Amniotic stem cell (primary cell): ENCODE data around the gene RMND5B.
"Not testable (repeated sequence)": the region's sequence is repeated elsewhere in the genome, so short reads cannot be mapped to it uniquely, and the experiment has no call there.

Experiments used
- DNase-seq: peaks from one replicate; lab custom pipeline; 2025; lab: John Stamatoyannopoulos, UW

RMND5B gene

DNA sequence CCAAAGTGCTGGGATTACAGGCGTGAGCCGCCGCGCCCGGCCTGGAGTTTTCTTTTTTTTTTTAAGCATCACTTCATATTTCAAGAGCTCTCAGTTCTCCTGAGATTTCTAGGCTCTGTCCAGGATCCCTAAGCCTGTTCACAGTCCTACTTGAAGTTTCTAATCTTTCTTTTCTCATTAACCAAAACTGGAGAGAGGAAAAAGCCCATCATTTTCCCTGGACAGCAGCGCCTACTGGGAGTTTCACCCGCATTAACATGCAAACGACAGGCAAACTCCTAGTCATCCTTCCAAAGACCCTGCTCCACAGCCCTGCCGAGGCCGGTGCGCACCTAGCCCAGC is 609 bp upstream of the RMND5B start:
- not testable (repeated sequence) for DNase-seq

DNA sequence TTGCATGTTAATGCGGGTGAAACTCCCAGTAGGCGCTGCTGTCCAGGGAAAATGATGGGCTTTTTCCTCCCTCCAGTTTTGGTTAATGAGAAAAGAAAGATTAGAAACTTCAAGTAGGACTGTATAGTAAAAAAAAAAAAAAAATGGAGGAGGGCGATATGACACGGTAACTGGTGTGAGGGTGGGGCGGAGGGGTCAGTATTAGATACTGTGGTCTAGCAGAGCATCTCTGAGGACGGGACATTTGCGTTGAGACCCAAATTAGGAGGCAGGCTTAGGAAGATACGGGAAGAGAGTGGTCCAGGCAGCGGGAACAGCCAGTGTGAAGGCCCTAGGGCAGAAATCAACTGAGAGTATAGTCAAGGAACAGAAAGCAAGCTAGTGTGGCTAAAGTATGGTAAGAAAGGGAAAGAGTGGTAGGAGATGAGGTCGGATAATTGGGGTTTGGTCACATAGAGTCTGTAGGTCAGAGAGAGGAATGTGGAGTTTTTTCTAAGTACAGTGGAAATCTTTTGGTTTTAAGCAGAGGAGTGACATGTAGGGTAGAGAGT is 707 bp downstream of the RMND5B start:
- no peak for DNase-seq

DNA sequence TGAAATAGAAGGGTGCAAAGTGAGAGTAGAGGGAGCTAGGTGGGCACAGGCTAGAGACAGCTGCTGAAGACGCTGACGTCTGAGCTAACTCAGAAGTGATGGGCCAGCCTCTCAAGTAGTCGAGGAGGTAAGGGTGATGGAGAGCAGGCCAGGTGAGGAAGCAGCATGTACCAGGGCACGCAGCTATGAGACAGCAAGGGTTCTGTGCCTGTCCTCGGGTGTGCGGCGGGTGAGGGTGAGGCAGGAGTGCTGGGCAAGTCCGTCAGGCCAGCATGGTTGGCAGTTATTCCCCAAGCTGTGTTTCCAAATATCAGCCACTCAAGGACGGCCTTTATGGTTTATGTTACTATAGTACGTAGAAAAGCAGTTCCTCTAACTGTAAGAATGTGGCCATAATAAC is 6.2 kb downstream of the RMND5B start:
- no peak for DNase-seq

DNA sequence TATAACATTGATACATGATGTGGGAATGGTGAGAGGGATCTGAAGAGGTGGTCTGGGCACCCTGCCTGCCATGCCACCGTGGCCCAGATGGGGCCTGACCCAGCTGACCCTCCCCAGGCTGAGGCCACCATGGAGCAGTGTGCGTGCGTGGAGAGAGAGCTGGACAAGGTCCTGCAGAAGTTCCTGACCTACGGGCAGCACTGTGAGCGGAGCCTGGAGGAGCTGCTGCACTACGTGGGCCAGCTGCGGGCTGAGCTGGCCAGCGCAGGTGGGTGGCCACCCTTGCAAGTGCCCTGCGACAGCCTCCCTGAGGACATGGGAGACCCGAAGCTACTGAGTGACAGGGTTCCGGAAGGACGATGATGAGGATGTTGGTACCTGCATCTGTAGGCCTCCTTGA is 7.2 kb downstream of the RMND5B start:
- no peak for DNase-seq

DNA sequence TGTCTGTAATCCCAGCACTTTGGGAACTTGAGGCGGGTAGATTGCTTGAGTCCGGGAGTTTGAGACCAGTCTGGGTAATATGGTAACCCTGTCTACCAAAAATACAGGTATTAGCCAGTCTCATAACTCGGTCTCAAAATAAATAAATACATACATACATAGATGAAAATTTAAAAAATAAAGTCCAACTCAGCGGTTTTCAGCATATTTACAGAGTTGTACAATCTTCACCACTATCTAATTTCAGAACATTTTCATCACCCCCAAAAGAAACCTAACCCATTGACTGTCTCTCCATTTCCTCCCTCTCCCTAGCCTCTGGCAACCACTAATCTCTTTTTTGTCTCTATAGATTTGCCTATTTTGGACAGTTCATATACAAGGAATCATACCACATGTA is 10.7 kb downstream of the RMND5B start:
- DNase-seq: no peak

DNA sequence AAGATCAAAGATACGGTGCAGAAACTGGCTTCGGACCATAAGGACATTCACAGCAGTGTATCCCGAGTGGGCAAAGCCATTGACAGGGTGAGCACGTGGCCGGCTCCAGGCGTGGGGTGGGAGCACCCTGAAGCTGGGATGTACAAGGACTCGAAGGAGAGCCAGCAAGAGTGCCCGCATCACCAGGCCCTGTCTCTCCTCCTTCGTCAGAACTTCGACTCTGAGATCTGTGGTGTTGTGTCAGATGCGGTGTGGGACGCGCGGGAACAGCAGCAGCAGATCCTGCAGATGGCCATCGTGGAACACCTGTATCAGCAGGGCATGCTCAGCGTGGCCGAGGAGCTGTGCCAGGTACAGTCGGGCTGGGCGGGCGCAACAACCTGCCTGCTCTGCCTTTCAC is 11.8 kb downstream of the RMND5B start:
- DNase-seq: no peak

DNA sequence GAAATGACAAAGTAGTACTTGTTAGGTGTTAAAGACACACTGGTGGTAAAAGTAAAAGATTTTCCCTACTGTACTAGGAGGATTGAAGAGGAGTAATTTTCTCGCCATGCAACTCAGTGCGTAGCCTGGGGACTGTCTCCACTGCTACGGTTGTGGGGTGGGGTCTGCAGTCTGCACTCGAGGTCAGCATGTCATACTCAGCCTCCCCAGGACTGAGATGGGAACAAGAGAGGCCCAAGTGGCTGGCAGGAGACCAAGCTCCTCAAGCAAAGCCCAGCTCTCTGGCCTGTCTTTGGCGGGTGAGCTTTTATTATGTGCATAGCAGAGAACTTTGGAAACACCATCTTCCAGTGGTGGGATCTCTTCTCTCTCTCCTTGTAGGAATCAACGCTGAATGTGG is 12.4 kb downstream of the RMND5B start:
- DNase-seq: no peak

DNA sequence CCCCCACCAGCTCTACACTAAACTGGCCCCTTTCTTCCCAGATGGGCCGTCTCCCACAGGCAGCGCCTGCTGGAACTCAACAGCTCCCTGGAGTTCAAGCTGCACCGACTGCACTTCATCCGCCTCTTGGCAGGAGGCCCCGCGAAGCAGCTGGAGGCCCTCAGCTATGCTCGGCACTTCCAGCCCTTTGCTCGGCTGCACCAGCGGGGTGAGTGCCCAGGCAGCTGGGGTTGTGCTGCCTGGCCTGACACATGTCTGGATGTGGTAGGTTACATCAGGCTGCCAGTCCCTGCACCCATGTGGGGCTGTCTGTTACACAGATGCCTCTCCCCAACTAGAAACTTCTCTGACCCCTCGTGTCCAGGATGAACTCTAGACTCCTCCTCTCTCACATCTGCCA is 13.1 kb downstream of the RMND5B start:
- no peak for DNase-seq

DNA sequence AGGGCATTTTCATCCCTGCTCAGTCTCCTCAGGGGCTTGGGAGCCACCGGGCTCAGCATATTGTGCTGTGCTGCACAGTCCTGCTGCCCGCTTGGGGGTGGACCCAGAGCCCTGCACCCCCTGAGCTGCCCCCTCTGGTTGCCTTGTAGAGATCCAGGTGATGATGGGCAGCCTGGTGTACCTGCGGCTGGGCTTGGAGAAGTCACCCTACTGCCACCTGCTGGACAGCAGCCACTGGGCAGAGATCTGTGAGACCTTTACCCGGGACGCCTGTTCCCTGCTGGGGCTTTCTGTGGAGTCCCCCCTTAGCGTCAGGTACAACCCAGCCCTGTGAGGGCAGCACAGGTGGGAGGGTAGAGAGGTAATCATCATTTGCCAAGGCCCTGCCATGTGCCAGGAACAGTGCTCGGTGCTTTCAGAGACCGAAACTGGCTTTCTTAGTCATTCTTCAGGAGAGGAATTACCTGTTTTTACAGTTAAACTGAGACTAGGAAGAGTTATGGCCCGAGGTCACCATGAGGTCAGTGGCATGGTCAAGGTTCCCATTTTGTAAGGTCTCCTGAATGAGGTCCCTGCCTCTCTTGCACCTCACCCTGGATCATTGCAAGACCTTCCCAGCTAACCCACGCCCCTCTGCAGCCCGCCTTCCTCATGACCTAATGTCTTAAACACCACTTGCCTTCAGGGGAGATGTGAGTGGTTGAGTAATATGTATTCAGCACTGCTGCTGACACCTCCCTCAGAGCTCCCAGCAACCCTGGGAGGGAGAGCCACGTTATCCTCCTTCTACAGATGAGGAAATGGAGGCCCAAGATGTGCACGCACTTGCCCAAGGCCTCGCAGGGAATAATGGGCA is 15.4 kb downstream of the RMND5B start:
- DNase-seq: peak; percentile 5

DNA sequence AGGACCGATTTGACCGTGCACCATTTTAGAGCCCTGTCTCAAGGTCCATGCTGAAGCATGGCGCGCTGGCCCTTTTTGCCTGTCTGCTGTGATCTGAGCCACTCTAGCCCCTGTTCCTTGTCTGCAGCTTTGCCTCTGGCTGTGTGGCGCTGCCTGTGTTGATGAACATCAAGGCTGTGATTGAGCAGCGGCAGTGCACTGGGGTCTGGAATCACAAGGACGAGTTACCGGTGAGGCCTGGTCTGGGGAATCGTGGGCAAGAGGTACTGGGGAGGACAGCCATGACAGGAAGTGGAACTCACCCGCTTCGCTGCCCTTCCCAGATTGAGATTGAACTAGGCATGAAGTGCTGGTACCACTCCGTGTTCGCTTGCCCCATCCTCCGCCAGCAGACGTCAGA is 16.6 kb downstream of the RMND5B start:
- DNase-seq: no peak

DNA sequence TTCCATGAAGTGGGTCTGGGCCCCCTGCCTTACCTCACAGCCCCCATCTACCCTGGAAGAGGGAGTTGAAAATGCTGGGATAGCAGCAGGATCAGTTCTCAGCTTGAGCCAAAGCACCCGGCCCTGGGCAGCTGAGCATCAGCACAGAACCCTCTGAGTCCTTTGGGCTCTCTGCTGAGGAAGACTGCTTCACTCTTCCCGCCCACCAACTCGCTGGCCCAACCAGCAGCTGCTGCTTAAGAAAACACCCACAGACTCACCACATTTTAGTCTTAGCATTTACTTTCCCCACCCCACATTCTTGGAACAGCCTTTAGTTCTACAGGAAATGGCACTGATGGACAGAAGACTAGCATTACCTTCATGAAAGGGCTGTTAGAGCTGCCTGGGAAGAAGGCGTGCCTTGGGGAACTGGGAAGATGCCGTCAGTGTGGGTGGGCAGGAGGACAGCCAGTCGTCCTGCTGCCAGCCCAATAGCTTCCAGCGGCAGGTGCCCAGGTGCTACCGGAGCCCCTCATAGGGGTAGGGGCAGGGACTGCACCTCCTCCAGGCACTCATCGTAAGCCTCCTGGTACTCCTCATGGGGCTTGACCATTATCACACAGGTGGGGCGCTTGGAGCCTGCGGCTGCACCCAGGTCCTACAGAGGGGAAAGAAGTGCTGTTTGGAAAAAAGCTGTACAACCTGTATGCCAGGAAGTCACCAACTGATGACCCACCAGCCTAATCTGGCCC is 18.6 kb downstream of the RMND5B start:
- no peak for DNase-seq

DNA sequence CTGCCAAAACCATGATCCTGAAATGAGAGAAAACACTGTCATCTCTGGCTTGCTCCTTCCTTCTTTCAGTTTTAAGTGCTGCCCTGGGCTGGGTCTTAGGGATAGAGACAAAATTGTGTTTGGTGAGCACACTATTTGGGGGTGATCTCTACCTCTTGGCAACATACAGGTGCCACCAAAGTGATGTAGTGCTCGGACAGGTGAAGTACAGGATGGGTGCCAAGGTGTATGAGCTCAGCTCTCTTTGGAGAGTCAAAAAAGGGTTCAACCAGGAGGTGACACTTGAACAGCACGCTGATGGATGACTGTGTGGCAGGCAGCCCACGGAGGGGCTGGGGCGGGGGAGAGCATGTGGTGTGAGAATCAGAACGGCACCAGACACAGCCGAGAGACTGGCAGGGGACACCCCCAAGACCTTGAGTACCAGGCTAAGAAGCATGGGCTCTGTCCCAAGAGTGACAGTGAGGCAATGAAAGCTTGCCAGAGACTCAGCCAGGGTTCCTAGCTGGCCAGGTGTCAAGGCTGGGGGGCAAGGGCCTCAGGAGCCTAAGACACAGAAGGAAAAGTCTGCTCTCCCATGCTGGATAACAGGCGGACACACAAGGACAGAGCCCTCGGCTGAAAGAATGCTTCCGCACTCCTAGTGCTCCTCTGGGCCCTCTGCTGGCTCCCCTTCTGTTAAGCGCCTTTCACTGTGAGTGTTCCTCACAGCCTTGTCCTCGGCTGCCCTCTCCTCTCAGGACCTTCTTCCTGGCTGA is 20.3 kb downstream of the RMND5B start:
- no peak for DNase-seq

DNA sequence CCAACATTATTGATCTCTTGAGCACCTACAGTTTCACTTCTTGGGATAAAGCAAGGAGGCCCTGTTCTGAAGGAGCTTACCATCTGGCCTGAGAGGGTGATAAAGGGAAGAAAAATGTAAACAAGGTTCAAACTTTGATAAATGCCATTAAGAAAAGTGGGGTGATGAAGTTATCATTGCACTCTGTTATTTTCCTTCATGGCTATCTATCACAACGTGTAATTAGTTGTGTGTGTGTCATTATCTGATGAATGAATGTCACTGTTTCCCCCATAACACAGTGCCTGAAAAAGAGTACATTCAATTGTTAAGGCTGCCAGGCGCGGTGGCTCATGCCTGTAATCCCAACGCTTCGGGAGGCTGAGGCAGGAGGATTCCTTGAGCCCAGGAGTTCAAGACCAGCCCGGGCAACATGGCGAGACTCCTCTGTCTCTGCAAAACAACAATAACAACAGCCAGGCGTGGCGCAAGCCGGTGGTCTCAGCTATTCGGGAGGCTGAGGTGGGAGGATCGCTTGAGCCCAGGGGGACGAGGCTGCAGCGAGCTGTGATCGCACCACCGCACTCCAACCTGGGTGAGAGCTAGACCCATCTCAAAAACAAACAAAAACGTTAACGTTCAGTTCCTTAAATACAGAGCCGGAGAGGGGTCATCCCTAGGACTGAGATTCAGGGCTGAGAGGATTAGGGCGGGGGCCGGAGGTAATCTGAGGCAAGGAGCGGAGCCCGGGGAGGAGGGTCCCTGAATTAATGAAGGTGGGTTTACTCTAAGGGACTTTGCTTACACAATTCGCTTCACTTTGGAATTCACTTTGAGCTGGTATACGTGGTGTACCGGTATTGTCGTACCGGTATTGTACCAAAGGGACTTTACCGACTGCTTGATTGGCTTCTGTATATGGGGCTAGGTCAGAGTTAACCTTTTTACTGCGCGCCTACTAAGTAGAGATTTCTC is 22.0 kb downstream of the RMND5B start:
- DNase-seq: no peak

DNA sequence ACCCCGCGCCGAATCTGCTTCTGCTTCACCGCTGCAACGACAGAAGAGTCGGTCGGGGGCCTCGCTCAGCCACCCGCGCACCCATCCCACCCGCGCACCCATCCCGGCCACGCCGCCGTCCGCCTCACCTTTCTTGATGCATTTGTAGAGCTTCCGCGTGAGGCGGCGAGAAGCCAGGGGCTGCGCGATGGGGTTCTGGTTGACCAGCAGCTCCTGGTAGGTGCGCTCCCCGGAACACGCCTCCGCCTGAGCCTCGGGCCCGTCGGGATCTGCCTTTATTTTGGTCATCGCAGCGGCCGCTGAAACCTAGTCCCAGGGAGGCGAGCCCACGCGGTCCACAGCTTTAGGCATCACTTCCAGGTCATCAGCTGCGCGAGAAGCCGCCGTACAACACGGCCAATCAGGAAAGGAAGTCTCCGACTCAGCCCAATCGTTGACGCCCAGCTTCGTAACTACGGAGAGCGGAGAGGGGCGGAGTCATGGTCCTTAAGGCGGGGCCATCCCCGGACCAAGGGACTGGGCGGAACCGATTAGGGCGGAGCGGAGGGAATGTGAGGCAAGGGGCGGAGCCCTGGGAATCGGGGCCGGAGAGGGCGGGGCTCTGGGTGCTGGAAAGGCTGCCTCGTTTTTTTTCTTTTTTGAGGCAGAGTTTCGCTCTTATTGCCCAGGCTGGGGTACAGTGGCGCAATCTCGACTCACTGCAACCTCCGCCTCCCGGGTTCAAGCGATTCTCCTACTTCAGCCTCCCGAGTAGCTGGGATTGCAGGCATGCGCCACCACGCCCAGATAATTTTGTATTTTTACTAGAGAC is 22.9 kb downstream of the RMND5B start, which contains the start of gene NHP2:
Gene NHP2 (minus strand): TSS at position 356 of the 811 bp plus-strand sequence. CDS start 68 bp downstream, at position 288.
- peak; percentile 98 for DNase-seq

DNA sequence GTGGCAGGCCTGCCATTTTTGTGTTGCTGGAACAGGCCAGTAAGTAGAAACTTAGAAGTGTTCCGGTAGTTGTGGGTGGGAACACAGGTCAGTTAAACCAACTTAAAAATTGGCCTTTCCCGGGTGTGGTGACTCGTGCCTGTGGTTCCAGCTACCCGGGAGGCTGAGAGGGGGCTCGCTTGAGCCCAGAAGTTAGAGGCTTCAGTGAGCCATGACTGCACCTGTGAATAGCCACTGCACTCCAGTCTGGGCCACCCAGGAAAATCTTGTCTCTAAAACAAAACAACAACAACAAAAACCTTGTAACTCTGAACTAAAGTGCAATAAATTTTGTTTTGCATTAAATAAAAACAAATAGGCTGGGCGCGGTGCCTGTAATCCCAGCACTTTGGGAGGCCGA is 24.3 kb downstream of the RMND5B start:
- no peak for DNase-seq

DNA sequence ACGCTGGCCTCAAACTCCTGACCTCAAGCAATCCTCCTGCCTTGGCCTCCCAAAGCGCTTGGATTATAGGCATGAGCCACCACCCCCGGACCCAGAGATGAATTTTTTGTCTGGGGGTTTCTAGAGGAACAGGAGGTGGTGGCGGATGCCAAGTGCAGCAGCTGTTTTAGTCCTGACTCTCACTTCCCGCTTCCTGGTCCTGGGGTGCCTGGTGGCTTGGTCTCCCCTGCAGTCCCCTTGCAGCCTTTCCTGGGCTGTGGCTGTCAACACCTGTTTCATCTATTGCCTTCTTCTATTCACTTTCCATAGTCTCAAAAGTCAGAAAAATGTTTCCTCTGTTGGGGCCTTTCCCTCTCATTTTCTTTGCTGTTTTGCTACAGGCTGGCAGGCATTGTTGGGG is 29.4 kb downstream of the RMND5B start:
- DNase-seq: no peak

DNA sequence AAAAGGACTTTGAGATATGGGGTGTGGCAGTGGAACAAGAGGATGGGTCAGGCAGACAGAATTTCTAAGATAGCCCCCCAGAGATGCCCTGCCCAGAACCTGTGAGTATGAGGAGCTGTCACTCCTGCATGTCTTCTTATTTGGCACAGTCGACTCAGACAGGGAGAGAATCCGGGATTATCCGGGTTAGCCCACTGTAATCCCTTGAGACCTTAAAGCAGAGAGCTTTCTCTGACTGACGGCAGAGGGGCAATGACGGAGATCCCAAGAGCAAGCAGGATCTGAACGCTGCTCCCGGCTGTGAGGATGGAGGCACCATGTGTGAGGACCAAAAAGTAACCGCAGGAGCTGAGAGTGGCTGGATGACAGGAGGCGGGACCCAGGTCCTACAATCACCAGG is 31.7 kb downstream of the RMND5B start:
- DNase-seq: no peak

DNA sequence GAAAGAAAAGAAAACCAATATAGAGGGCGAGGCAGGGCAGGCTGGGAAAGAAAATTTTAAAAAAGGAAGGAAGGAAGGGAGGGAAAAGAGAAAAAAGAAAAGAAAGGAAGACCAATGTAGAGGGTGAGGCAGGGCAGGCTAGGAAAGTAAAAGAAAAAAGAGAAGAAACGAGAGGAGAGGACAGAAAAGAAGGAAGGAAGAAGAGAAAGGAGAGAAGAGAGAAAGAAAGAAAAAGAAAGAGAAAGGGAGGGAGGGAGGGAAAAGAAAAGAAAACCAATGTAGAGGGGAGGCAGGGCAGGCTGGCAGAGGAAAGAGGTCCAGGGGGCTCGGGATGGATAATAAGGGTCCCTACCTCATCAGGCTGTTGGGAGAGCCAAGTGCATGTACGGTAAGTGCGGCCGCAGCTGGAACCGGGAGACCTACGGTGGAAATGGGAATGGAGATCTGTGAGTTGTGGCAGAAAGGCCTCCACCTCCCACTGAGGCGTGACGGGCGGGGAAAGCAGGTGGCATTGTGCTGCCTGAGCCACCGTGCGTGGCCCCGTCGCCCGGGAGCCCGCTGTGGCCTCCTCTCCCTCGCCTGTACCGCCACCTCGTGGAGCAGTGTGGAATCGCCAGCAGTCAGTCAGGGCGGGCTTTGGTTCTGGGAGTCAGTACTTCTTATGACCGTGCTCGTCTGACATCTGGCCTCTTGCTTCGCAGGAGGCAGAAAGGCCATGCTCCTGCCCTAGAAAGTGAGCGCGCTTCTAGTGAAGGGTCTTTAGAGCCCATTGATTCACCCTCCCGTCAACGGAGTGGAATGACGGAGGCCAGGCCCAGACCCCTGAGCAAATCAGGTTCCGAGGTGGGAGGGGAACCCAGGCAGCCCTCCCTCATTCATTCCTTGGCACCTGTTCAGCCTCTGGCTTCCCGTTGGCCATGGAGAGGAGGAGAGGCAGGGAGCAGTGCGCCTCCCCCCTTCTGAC is 33.2 kb downstream of the RMND5B start:
- DNase-seq: peak; percentile 20

DNA sequence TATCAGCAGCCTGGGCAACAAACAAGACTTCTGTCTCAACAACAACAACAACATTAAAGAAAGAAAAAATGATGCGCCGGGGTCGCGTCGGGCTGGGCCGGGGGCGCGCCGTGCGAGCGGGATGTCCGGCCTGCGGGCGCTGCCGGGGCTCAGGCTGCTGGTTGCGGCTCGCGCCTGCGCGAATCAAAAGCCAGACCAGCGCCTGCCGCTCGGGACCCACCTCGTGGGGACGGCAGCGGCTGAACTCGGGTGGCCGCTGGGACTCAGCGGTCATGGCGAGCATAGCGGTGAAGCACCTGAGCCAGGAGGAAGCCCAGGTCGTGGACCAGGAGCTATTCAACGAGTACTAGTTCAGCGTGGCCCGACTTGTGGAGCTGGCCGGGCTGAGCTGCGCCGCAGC is 34.8 kb downstream of the RMND5B start:
- no peak for DNase-seq
